A549 (cell line): ENCODE data around the gene HS3ST1.

Source experiments
- HDAC2 ChIP-seq: fragments of 200-600 bp; sonication (generic); IDR thresholded peaks from 2 replicates; pipeline ENCODE4 v1.6.1; 2016
- PHF8 ChIP-seq: fragments of 200-600 bp; sonication (generic); IDR thresholded peaks from 2 replicates; pipeline ENCODE4 v1.6.1; 2016; ENCODE audit warnings: low read depth, mild to moderate bottlenecking, antibody characterized with exemption, moderate library complexity, borderline replicate concordance
- TF ChIP-seq, protein P1 (sequence below): fragments of >200 bp; sonication (Bioruptor Twin); formaldehyde crosslinking; IDR thresholded peaks from 3 replicates; pipeline ENCODE4 v1.5.1; 2016

DNA sequence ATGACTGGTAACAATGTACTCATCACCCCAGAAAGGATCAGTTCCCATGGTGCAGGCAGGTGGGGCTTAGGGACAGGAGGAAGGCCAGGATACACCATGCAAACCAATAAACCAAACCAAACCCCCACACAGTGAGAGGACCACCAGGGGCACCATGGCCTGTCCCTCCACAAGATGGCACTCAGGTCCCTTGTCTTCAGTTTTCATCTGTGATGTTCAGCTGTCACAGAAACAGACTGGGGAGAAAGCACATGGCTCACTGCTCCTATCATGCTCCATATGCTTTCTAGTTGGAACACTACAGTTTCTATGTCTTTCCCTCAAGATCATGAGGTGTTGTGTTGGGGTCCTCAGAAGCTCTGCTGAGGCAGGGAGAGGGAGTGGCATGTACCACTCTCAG lies 10.1 kb downstream of the HS3ST1 start:
- TF ChIP-seq PHF8 (no peak), HDAC2 (no peak)
- TF ChIP-seq, protein P1, sequence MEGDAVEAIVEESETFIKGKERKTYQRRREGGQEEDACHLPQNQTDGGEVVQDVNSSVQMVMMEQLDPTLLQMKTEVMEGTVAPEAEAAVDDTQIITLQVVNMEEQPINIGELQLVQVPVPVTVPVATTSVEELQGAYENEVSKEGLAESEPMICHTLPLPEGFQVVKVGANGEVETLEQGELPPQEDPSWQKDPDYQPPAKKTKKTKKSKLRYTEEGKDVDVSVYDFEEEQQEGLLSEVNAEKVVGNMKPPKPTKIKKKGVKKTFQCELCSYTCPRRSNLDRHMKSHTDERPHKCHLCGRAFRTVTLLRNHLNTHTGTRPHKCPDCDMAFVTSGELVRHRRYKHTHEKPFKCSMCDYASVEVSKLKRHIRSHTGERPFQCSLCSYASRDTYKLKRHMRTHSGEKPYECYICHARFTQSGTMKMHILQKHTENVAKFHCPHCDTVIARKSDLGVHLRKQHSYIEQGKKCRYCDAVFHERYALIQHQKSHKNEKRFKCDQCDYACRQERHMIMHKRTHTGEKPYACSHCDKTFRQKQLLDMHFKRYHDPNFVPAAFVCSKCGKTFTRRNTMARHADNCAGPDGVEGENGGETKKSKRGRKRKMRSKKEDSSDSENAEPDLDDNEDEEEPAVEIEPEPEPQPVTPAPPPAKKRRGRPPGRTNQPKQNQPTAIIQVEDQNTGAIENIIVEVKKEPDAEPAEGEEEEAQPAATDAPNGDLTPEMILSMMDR, result no peak
